WTC11 (cell line): ENCODE measurements around the gene CCDC183. TPM values are rescaled to one million over a fixed set of nuclear protein-coding genes. Genes with fewer than 3 reads are reported as not detected.
A peak's percentile ranks its signal among the peaks of the same experiment; 100 is the strongest.

Source experiments
- ATAC-seq: fragments of 200-7000 bp; cut with Tn5 transposase; 2 replicates; pipeline ENCODE4 v1.10.0; 2021; ENCODE audit warnings: mild to moderate bottlenecking, moderate library complexity
- CTCF ChIA-PET: fragments of 300-600 bp; sonication (Branson Sonifier 250); formaldehyde crosslinking; loops from one replicate; lab custom pipeline; 2021; ENCODE audit warnings: antibody characterized with exemption; lab: Charles Lee
- POLR2A ChIA-PET: fragments of 350-600 bp; sonication (Branson Sonifier 250); formaldehyde crosslinking; loops from one replicate; lab custom pipeline; 2021; ENCODE audit warnings: antibody characterized with exemption; lab: Charles Lee
- DNase-seq: peaks from one replicate; pipeline ENCODE4 v3.0.0; 2021; ENCODE audit warnings: low spot score
- H3K27ac Mint-ChIP-seq: 2 replicates; pipeline ENCODE4 v1.8.0; 2021; ENCODE audit warnings: mixed read lengths
- H3K27me3 Mint-ChIP-seq: 2 replicates; pipeline ENCODE4 v1.8.0; 2021; ENCODE audit warnings: low read depth, mild to moderate bottlenecking, moderate library complexity, mixed read lengths
- H3K36me3 Mint-ChIP-seq: 2 replicates; pipeline ENCODE4 v1.8.0; 2021; ENCODE audit warnings: mixed read lengths
- H3K4me1 Mint-ChIP-seq: 2 replicates; pipeline ENCODE4 v1.8.0; 2022; ENCODE audit warnings: mixed read lengths
- H3K4me3 Mint-ChIP-seq: 2 replicates; pipeline ENCODE4 v1.8.0; 2021; ENCODE audit warnings: mild to moderate bottlenecking, moderate library complexity, mixed read lengths
- H3K9me3 Mint-ChIP-seq: 2 replicates; pipeline ENCODE4 v1.8.0; 2021; ENCODE audit warnings: mixed read lengths
- AR ChIP-seq: fragments of 250-450 bp; sonication (Bioruptor Pico); IDR thresholded peaks from 2 replicates; pipeline ENCODE4 v1.9.0; 2021; ENCODE audit warnings: mild to moderate bottlenecking
- ATF3 ChIP-seq: sonication (generic); formaldehyde crosslinking; conservative IDR thresholded peaks from 2 replicates; pipeline ENCODE4 v1.8.1; 2022; ENCODE audit warnings: mild to moderate bottlenecking, missing genetic modification reagents
- CREB1 ChIP-seq: sonication (generic); formaldehyde crosslinking; IDR thresholded peaks from 2 replicates; pipeline ENCODE4 v1.8.0; 2023; ENCODE audit warnings: mild to moderate bottlenecking, missing genetic modification reagents
- ETV6 ChIP-seq: sonication (generic); formaldehyde crosslinking; IDR thresholded peaks from 2 replicates; pipeline ENCODE4 v1.8.1; 2022; ENCODE audit warnings: mild to moderate bottlenecking, missing genetic modification reagents
- GABPB1 ChIP-seq: sonication (generic); formaldehyde crosslinking; IDR thresholded peaks from 2 replicates; pipeline ENCODE4 v1.8.1; 2023; ENCODE audit warnings: mild to moderate bottlenecking, missing genetic modification reagents
- HMGXB4 ChIP-seq: sonication (generic); formaldehyde crosslinking; IDR thresholded peaks from 2 replicates; pipeline ENCODE4 v1.8.1; 2023; ENCODE audit warnings: mild to moderate bottlenecking, moderate library complexity, missing genetic modification reagents
- JUN ChIP-seq: sonication (generic); formaldehyde crosslinking; IDR thresholded peaks from 2 replicates; pipeline ENCODE4 v1.8.0; 2023; ENCODE audit warnings: mild to moderate bottlenecking, missing genetic modification reagents
- KAT7 ChIP-seq: sonication (generic); formaldehyde crosslinking; IDR thresholded peaks from 2 replicates; pipeline ENCODE4 v1.8.1; 2023; ENCODE audit warnings: missing genetic modification reagents, mild to moderate bottlenecking, borderline replicate concordance
- MAX ChIP-seq: sonication (generic); formaldehyde crosslinking; IDR thresholded peaks from 2 replicates; pipeline ENCODE4 v1.8.0; 2022; ENCODE audit warnings: mild to moderate bottlenecking, missing genetic modification reagents
- MXD4 ChIP-seq: fragments of 250-450 bp; sonication (Bioruptor Pico); IDR thresholded peaks from 2 replicates; pipeline ENCODE4 v1.8.0; 2021; ENCODE audit warnings: mild to moderate bottlenecking, moderate library complexity, borderline replicate concordance
- NR3C1 ChIP-seq: sonication (generic); formaldehyde crosslinking; conservative IDR thresholded peaks from 2 replicates; pipeline ENCODE4 v1.8.1; 2023; ENCODE audit warnings: low read depth, mild to moderate bottlenecking, missing genetic modification reagents
- PRDM15 ChIP-seq: sonication (generic); formaldehyde crosslinking; IDR thresholded peaks from 2 replicates; pipeline ENCODE4 v1.8.0; 2022; ENCODE audit warnings: missing genetic modification reagents
- PRRX2 ChIP-seq: fragments of 250-450 bp; sonication (Bioruptor Pico); IDR thresholded peaks from 2 replicates; pipeline ENCODE4 v1.8.0; 2021; ENCODE audit warnings: mild to moderate bottlenecking
- TCF7 ChIP-seq: sonication (generic); formaldehyde crosslinking; IDR thresholded peaks from 2 replicates; pipeline ENCODE4 v1.8.0; 2022; ENCODE audit warnings: mild to moderate bottlenecking, low read depth, missing genetic modification reagents, moderate library complexity
- TP53 ChIP-seq: sonication (generic); formaldehyde crosslinking; IDR thresholded peaks from 2 replicates; pipeline ENCODE4 v1.8.1; 2023; ENCODE audit warnings: mild to moderate bottlenecking, missing genetic modification reagents
- ZBTB21 ChIP-seq: sonication (generic); formaldehyde crosslinking; IDR thresholded peaks from 2 replicates; pipeline ENCODE4 v1.8.1; 2023; ENCODE audit warnings: mild to moderate bottlenecking, missing genetic modification reagents, borderline replicate concordance
- ZNF121 ChIP-seq: sonication (generic); formaldehyde crosslinking; IDR thresholded peaks from 2 replicates; pipeline ENCODE4 v1.8.0; 2023; ENCODE audit warnings: missing genetic modification reagents
- ZNF138 ChIP-seq: sonication (generic); formaldehyde crosslinking; conservative IDR thresholded peaks from 2 replicates; pipeline ENCODE4 v1.8.1; 2022; ENCODE audit warnings: mild to moderate bottlenecking, moderate library complexity, missing genetic modification reagents
- ZNF416 ChIP-seq: fragments of 250-450 bp; sonication (Bioruptor Pico); IDR thresholded peaks from 2 replicates; pipeline ENCODE4 v1.9.0; 2021; ENCODE audit warnings: mild to moderate bottlenecking, inconsistent platforms
- ZNF423 ChIP-seq: fragments of 250-450 bp; sonication (Bioruptor Pico); IDR thresholded peaks from 2 replicates; pipeline ENCODE4 v2.1.2; 2022; ENCODE audit warnings: mild to moderate bottlenecking, moderate library complexity
- ZNF671 ChIP-seq: fragments of 250-450 bp; sonication (Bioruptor Pico); IDR thresholded peaks from 2 replicates; pipeline ENCODE4 v1.8.0; 2021; ENCODE audit warnings: mild to moderate bottlenecking
- total RNA-seq: library from RNA; stranded (reverse); gene quantifications from 3 replicates; pipeline ENCODE4 v1.2.3, GENCODE V29; 2021
- TF ChIP-seq, protein P1 (sequence below): fragments of 250-450 bp; sonication (Bioruptor Pico); IDR thresholded peaks from 2 replicates; pipeline ENCODE4 v1.9.0; 2021; ENCODE audit warnings: mild to moderate bottlenecking, borderline replicate concordance
- TF ChIP-seq, protein P2 (sequence below): sonication (generic); formaldehyde crosslinking; IDR thresholded peaks from 2 replicates; pipeline ENCODE4 v1.8.0; 2022; ENCODE audit warnings: mild to moderate bottlenecking, missing genetic modification reagents

CCDC183 gene
- total RNA-seq, 1 experiment from 2014 or later: 2.1 TPM

DNA sequence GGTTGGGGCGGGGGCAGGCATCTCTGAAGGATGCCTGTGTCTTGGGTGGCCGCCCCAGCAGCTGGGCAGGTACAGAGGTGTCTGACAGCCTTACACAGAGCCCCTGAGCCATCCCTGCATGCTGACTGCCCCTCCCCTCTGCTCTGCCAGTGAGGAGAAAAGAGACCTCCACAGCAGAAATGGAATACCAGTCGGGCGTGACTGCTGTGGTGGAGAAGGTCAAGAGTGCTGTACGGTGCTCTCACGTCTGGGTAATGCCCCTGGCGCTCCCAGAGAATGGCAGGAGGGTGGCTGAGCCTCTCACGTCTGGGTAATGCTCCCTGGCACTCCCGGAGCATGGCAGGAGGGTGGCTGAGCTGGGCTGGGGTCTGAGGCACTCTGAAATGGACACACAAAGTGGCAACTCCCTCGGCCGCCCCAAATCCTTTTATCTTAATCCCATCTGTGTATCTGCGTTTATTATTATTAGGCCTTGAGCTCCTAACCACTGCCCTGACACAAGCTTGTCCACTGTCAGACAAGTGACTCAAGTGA, 9.1 kb downstream of the CCDC183 start (continued):
- TF ChIP-seq JUN (CRISPR knock-in tag) (no peak), HMGXB4 (CRISPR knock-in tag) (no peak), ZNF423 (CRISPR knock-in tag) (no peak), GABPB1 (CRISPR knock-in tag) (no peak), ETV6 (CRISPR knock-in tag) (no peak), ZBTB21 (CRISPR knock-in tag) (no peak), ZNF671 (CRISPR knock-in tag) (no peak), KAT7 (CRISPR knock-in tag) (no peak), TP53 (CRISPR knock-in tag) (no peak), ZNF416 (CRISPR knock-in tag) (no peak)
- TF ChIP-seq, protein P1, sequence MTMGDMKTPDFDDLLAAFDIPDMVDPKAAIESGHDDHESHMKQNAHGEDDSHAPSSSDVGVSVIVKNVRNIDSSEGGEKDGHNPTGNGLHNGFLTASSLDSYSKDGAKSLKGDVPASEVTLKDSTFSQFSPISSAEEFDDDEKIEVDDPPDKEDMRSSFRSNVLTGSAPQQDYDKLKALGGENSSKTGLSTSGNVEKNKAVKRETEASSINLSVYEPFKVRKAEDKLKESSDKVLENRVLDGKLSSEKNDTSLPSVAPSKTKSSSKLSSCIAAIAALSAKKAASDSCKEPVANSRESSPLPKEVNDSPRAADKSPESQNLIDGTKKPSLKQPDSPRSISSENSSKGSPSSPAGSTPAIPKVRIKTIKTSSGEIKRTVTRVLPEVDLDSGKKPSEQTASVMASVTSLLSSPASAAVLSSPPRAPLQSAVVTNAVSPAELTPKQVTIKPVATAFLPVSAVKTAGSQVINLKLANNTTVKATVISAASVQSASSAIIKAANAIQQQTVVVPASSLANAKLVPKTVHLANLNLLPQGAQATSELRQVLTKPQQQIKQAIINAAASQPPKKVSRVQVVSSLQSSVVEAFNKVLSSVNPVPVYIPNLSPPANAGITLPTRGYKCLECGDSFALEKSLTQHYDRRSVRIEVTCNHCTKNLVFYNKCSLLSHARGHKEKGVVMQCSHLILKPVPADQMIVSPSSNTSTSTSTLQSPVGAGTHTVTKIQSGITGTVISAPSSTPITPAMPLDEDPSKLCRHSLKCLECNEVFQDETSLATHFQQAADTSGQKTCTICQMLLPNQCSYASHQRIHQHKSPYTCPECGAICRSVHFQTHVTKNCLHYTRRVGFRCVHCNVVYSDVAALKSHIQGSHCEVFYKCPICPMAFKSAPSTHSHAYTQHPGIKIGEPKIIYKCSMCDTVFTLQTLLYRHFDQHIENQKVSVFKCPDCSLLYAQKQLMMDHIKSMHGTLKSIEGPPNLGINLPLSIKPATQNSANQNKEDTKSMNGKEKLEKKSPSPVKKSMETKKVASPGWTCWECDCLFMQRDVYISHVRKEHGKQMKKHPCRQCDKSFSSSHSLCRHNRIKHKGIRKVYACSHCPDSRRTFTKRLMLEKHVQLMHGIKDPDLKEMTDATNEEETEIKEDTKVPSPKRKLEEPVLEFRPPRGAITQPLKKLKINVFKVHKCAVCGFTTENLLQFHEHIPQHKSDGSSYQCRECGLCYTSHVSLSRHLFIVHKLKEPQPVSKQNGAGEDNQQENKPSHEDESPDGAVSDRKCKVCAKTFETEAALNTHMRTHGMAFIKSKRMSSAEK: no peak

DNA sequence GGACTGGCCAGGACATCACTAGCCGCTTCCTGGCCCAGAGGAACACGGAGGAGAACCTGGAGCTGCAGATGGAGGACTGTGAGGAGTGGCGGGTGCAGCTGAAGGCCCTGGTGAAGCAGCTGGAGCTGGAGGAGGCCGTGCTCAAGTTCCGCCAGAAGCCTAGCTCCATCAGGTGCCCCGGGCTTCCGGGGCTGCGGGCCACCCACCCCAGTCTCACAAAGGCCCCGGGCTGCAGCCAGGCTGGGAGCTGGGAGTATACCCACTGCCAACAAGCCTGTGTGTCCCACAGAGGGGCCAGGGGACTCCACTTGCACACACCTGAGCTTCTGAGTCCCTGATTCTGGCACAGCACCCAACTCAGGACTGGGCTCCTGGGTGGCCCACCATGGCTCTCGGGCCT, 9.9 kb downstream of the CCDC183 start:
- H3K27ac Mint-ChIP-seq: no peak overlapping the region
- H3K4me3 Mint-ChIP-seq: peak overlapping the region; percentile 78
- ChIA-PET CTCF (interaction anchor here (1.1 to 3.7 kb wide), 3 partner anchors 14 to 37 kb away, joined by 3 to 32 read pairs (median 23); partner anchors contain the start of gene AJM1), POLR2A (no interaction called here)
- ATAC-seq (no peak), DNase-seq (no peak)
- H3K27me3 Mint-ChIP-seq: peaks cover 30% of the 10 kb centered on the region
- no peaks in the 10 kb centered on the region for H3K9me3 Mint-ChIP-seq
- peaks cover 13% of the 10 kb centered on the region for H3K36me3 Mint-ChIP-seq
- H3K4me1 Mint-ChIP-seq: peaks cover 21% of the 10 kb centered on the region
- TF ChIP-seq TCF7 (CRISPR knock-in tag) (no peak), NR3C1 (no peak), ZNF121 (CRISPR knock-in tag) (no peak), MAX (CRISPR knock-in tag) (no peak), CREB1 (no peak), PRDM15 (CRISPR knock-in tag) (no peak), ZNF671 (CRISPR knock-in tag) (no peak), ZNF138 (CRISPR knock-in tag) (no peak), MXD4 (CRISPR knock-in tag) (no peak), AR (CRISPR knock-in tag) (no peak), ATF3 (CRISPR knock-in tag) (no peak), PRRX2 (CRISPR knock-in tag) (no peak)
- TF ChIP-seq, protein P2, sequence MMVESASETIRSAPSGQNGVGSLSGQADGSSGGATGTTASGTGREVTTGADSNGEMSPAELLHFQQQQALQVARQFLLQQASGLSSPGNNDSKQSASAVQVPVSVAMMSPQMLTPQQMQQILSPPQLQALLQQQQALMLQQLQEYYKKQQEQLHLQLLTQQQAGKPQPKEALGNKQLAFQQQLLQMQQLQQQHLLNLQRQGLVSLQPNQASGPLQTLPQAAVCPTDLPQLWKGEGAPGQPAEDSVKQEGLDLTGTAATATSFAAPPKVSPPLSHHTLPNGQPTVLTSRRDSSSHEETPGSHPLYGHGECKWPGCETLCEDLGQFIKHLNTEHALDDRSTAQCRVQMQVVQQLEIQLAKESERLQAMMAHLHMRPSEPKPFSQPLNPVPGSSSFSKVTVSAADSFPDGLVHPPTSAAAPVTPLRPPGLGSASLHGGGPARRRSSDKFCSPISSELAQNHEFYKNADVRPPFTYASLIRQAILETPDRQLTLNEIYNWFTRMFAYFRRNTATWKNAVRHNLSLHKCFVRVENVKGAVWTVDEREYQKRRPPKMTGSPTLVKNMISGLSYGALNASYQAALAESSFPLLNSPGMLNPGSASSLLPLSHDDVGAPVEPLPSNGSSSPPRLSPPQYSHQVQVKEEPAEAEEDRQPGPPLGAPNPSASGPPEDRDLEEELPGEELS: no peak
